OCI-LY7 (cell line): ENCODE measurements around the gene NATD1. TPM values are rescaled to one million over a fixed set of nuclear protein-coding genes. Genes with fewer than 3 reads are reported as not detected.

Source experiments
- BruUV-seq: library from RNA; stranded (reverse); fragments of 400-500 nt; replicated peaks from 2 replicates; lab custom pipeline; 2021; lab: Mats Ljungman, UMichigan
- CTCF ChIA-PET: fragments of 300-600 bp; sonication (Branson Sonifier 250); formaldehyde crosslinking; loops from one replicate; lab custom pipeline; 2022; ENCODE audit warnings: antibody characterized with exemption; ENCODE audit not compliant: unreplicated experiment; lab: Charles Lee
- POLR2A ChIA-PET: fragments of 300-600 bp; sonication (Branson Sonifier 250); formaldehyde crosslinking; loops from one replicate; lab custom pipeline; 2022; ENCODE audit warnings: antibody characterized with exemption; lab: Charles Lee
- DNase-seq: peaks from one replicate; pipeline ENCODE4 v3.0.0-alpha.2; 2015; ENCODE audit warnings: low spot score
- H2AFZ ChIP-seq: fragments of 200-600 bp; sonication (generic), shearing (Covaris generic); 2 replicates; pipeline ENCODE4 v1.6.1; 2014; ENCODE audit warnings: mild to moderate bottlenecking, antibody characterized with exemption, low read length, moderate library complexity
- H3K27ac ChIP-seq: fragments of 200-600 bp; sonication (generic); 2 replicates; pipeline ENCODE4 v1.5.1; 2014; ENCODE audit warnings: mixed run types, low read depth, mild to moderate bottlenecking, moderate library complexity, low read length, inconsistent platforms; ENCODE audit not compliant: poor library complexity, severe bottlenecking
- H3K36me3 ChIP-seq: fragments of 200-600 bp; sonication (generic); 2 replicates; pipeline ENCODE4 v1.6.1; 2014; ENCODE audit warnings: mild to moderate bottlenecking, antibody characterized with exemption, low read length, moderate library complexity, mixed read lengths; ENCODE audit not compliant: insufficient read depth
- H3K4me1 ChIP-seq: fragments of 200-600 bp; sonication (generic); 2 replicates; pipeline ENCODE4 v1.5.1; 2014; ENCODE audit warnings: mild to moderate bottlenecking, low read length; ENCODE audit not compliant: insufficient read depth, poor library complexity, severe bottlenecking
- H3K4me2 ChIP-seq: fragments of 200-600 bp; sonication (generic); 2 replicates; pipeline ENCODE4 v1.6.1; 2014; ENCODE audit warnings: mild to moderate bottlenecking, low read length
- H3K4me3 ChIP-seq: fragments of 200-600 bp; sonication (generic); 2 replicates; pipeline ENCODE4 v1.5.1; 2014; ENCODE audit warnings: mild to moderate bottlenecking, low read depth, low read length; ENCODE audit not compliant: poor library complexity, severe bottlenecking
- H3K79me2 ChIP-seq: fragments of 200-600 bp; sonication (generic); 2 replicates; pipeline ENCODE4 v1.6.1; 2016; ENCODE audit warnings: low read depth, mild to moderate bottlenecking, low read length, moderate library complexity, mixed read lengths; ENCODE audit not compliant: insufficient read depth
- H3K9me2 ChIP-seq: fragments of 200-600 bp; sonication (generic); 2 replicates; pipeline ENCODE4 v1.6.1; 2016; ENCODE audit warnings: mild to moderate bottlenecking, low read length, mixed read lengths; ENCODE audit not compliant: insufficient read depth
- H3K9me3 ChIP-seq: fragments of 200-600 bp; sonication (generic); 2 replicates; pipeline ENCODE4 v1.6.1; 2014; ENCODE audit warnings: mild to moderate bottlenecking, mixed run types, low read length, mixed read lengths
- H4K20me1 ChIP-seq: fragments of 200-600 bp; sonication (generic); 2 replicates; pipeline ENCODE4 v1.6.1; 2014; ENCODE audit warnings: mild to moderate bottlenecking, antibody characterized with exemption, low read length, moderate library complexity, mixed read lengths; ENCODE audit not compliant: insufficient read depth
- EZH2phosphoT487 ChIP-seq: fragments of 200-600 bp; sonication (generic); IDR thresholded peaks from 2 replicates; pipeline ENCODE4 v1.6.1; 2018; ENCODE audit warnings: low read depth, borderline replicate concordance, mild to moderate bottlenecking, mixed run types, antibody characterized with exemption, low read length, moderate library complexity, mixed read lengths
- intact Hi-C: fragments of 100-400 bp; cut with micrococcal nuclease; formaldehyde crosslinking; loops from one replicate; pipeline ENCODE4 v1.10.0; 2022; ENCODE audit not compliant: unreplicated experiment
- total RNA-seq, 2 experiments: library from RNA; depleted of rRNA in 1 of 2; stranded (reverse); fragments of >200 nt in 1 of 2; shearing (Covaris generic) in 1 of 2; gene quantifications; 2 replicates each; pipeline ENCODE4 v1.2.3, GENCODE V29; 2014 to 2022
- TF ChIP-seq, protein P1 (sequence below): fragments of 200-600 bp; sonication (generic); conservative IDR thresholded peaks from 2 replicates; pipeline ENCODE4 v1.5.1; 2014; ENCODE audit warnings: mild to moderate bottlenecking, antibody characterized with exemption, low read length, moderate library complexity, mixed read lengths

The NATD1 gene
- total RNA-seq, 2 experiments from 2014 or later, result 0.85 to 6.0 TPM

GRCh38 chr17:21249086-21249795, 4.0 kb downstream of the NATD1 start:
- TF ChIP-seq, protein P1, sequence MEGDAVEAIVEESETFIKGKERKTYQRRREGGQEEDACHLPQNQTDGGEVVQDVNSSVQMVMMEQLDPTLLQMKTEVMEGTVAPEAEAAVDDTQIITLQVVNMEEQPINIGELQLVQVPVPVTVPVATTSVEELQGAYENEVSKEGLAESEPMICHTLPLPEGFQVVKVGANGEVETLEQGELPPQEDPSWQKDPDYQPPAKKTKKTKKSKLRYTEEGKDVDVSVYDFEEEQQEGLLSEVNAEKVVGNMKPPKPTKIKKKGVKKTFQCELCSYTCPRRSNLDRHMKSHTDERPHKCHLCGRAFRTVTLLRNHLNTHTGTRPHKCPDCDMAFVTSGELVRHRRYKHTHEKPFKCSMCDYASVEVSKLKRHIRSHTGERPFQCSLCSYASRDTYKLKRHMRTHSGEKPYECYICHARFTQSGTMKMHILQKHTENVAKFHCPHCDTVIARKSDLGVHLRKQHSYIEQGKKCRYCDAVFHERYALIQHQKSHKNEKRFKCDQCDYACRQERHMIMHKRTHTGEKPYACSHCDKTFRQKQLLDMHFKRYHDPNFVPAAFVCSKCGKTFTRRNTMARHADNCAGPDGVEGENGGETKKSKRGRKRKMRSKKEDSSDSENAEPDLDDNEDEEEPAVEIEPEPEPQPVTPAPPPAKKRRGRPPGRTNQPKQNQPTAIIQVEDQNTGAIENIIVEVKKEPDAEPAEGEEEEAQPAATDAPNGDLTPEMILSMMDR, result no peak
- TF ChIP-seq EZH2phosphoT487, result no peak
- Histone ChIP-seq H3K36me3 (no peaks in the 10 kb centered on the region), H3K79me2 (no peaks in the 10 kb centered on the region), H2AFZ (no peak overlapping the region), H3K4me1 (peaks cover 27% of the 10 kb centered on the region), H3K9me3 (no peaks in the 10 kb centered on the region), H3K4me2 (no peak overlapping the region), H3K4me3 (no peak overlapping the region), H3K27ac (no peak overlapping the region), H4K20me1 (no peaks in the 10 kb centered on the region), H3K9me2 (no peaks in the 10 kb centered on the region)
- ChIA-PET POLR2A (interaction anchor here (0.6 kb wide), 1 partner anchor 214 kb away, joined by 5 read pairs; no protein-coding TSS in a partner anchor), CTCF (no interaction called here)
- no TSS peak for BruUV-seq
- no peak for DNase-seq
- intact Hi-C loops, result no loop called here

- Histone ChIP-seq H3K9me2 (no peaks in the 10 kb centered on the region), H3K79me2 (no peaks in the 10 kb centered on the region), H4K20me1 (no peaks in the 10 kb centered on the region), H2AFZ (no peak overlapping the region), H3K27ac (no peak overlapping the region), H3K9me3 (no peaks in the 10 kb centered on the region), H3K4me2 (no peak overlapping the region), H3K4me3 (no peak overlapping the region), H3K4me1 (peaks cover 20% of the 10 kb centered on the region), H3K36me3 (no peaks in the 10 kb centered on the region)
- ChIA-PET CTCF (no interaction called here), POLR2A (no interaction called here)
- TF ChIP-seq EZH2phosphoT487, result no peak
- TF ChIP-seq, protein P1, result no peak
- BruUV-seq, result no TSS peak
- no peak for DNase-seq
- intact Hi-C loops, result no loop called here
Observed at GRCh38 chr17:21248500-21248899, 4.7 kb downstream of the NATD1 start.

DNA sequence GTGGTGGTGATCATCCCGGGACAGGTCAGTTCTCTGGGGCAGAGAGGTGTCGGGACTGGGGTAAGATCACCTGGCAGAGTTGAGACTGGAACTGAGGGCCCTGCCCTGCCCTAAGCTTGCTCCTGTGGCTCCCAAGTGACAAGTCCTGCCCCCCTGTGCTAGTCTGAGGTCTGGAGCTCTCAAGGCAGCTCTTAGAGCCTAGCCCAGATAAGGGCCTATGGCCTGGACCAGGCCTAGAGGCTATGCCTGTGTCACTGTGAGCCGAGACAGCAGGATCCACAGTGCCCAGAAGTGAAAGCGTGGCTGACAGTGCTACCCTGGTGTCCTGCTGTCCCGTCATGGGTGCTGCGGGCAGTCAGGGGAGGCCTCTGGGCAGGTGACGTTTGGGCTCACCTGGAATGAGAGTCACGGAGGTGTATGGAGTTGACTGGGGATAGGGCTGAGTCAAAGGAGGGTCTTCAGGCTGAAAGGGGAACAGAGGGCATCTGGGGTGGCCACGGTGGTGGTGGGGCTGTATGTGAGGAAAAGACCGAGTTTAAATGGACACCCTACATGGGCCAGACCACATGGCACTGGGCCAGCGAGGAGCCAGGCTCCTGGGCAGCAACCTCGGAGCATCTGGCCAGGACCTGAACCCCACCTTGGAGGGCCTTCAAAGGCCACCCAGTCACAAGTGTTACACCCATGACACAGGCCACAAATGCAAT, 5.5 kb downstream of the NATD1 start:
- TF ChIP-seq, protein P1, result no peak
- TF ChIP-seq EZH2phosphoT487, result no peak
- H3K4me1 ChIP-seq, result peaks cover 18% of the 10 kb centered on the region
- H2AFZ ChIP-seq, result no peak overlapping the region
- no peaks in the 10 kb centered on the region for H3K9me3 ChIP-seq
- H3K4me3 ChIP-seq, result no peak overlapping the region
- H3K4me2 ChIP-seq, result no peak overlapping the region
- DNase-seq, result no peak
- H3K9me2 ChIP-seq, result no peaks in the 10 kb centered on the region
- ChIA-PET CTCF (no interaction called here), POLR2A (no interaction called here)
- intact Hi-C loops, result no loop called here
- no peaks in the 10 kb centered on the region for H3K79me2 ChIP-seq
- BruUV-seq, result no TSS peak
- H3K27ac ChIP-seq, result no peak overlapping the region
- H4K20me1 ChIP-seq, result no peaks in the 10 kb centered on the region
- H3K36me3 ChIP-seq, result no peaks in the 10 kb centered on the region
